Activated naive CD4-positive, alpha-beta T cell (primary cell): Measurements from ENCODE around the gene DZIP1L.

ENCODE experiments used
- DNase-seq, 4 experiments: peaks; one replicate each; lab custom pipeline; 2025; lab: John Stamatoyannopoulos, UW

Gene DZIP1L

DNA sequence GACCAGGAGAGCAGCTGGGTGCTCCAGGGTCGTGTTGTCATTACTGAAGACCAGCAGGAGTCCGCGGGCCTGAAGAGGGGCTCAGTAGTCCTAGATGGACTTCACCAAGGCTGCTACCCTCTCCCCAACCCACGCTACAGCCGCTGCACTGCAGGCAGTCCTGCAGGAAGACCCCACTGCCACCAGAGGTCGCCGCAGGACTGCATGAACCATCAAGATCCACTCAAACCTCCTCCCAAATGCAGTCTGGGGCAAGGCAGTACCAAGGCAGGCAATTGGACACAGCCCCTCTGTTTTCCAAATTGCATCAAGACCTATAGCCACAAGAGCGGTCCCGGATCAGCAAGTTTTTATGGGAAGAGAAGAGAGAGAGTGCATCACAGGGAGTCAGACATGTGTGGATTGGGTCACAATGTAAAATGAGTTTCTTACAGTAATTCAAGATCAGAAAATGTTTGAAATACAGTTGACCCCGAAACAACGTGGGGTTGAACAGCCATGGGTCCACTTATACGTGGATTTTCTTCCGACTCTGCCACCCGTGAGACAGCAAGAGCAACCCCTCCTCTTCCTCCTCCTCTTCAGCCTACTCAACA, 46.7 kb downstream of the DZIP1L start:
- peak; percentile 24 to 53 (median 47) for DNase-seq

DNA sequence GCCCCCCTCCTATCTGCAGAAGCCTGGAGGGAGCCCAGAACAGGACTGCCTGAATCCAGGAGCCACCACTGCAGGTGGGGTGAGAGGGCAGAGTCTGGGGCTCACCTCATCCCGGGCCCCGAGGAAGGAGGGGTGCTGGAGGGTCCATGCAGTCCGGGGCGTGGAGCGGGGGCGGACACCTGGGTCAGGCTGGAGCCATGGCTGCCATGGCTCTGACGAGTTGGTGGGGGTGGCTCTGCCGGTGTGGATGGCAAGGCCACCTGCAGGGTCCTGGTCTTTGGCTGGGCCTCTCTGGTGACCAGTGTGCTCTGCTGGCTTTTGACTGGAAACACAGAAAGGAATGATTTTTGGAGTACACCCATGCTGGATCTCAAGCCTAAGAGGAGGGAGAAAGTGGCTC, 47.4 kb downstream of the DZIP1L start:
- no peak for DNase-seq

DNA sequence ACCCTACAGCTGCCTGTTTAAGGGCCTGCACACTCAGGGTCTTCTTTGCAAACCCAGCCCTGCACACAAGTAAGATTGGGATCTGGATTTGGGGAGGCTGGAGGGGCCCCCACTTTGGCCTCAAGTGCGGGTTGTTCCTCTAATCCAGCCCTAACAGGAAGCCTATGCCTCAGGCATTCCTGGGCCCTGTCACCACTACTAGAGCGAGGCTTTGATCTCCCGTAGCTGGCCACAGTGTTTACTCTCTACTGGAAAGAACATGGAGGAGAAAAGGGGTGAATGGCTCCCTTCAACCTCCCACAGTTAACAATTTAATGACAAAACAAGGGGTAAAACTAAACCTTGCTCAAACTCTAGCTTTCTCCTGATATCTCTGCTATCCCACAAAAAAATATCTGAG, 48.4 kb downstream of the DZIP1L start:
- DNase-seq: no peak

DNA sequence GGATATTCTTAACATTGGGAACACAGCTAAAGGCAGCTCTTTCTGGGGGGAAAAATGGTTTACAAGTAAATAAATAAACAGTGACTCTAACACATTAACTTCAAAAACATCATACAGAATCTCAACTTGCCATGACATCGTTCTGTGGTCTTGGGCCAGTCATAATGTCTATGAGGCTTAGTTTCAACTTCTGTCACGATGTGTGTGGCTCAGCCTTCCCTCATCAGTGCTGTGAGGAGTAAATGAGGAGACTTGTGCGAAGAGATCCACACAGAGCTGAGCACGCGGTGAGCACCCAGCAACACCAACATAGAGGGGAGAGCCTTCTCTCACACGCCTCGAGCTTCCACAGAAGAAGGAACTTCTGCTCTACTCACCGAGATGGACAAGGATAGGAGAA, 49.0 kb downstream of the DZIP1L start:
- no peak for DNase-seq

DNA sequence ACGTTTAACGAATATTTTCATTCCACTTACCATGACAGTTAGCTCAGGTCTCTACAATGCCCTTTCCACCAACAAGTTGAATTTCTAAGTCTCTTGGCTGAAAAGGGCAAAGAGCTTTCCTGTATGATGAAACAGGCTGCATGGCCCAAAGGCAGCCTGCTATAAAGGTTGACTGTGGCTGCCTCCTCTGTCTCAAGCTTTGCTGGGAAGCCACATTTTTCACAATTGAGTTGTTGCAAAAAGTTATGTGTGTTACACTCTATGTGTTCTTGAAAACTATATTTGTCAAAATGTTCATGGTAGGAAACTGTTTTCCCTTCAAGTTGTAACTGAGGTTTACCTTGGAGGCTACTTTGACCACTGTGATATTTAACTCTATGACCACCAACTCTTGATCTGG, 49.5 kb downstream of the DZIP1L start:
- DNase-seq: no peak

DNA sequence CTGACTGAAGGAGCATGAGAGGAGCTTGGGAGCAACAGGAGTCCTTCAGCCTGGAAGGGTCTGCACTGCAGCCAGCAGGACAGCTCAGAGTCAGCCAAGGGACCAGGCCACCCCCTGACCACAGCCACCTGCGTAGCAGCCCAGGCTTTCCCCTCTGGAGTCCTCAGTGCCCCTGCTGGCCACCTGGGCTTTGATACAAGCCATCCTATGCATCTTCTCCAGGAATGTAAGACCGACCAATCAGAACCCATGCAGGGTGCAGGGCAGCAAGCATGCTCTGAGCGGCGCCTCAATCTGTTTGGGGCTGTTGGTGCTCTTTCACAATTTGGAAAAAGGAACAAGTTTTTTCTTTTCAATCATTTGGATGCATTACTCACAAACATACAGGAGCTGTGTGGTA, 52.0 kb downstream of the DZIP1L start:
- DNase-seq: no peak

DNA sequence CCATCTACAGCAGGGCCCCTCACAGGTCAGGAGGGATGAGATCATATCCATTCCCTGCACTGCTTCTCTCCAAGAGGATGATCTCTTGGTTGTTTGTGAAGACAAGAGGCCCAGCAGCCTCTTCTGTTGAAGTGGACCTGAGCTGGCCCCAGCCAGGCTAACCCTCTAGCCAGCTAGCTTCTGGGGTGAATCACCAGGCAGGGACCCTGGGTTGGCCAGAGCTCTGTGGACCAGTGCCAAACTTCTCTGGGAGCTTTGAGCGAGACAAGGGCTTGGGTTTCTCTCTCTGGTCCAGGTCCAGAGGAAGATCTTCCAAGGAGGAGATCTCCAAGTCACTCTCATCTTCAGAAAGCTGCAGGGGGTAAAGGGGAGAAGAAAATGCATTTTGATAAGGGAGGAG, 52.8 kb downstream of the DZIP1L start:
- DNase-seq: no peak

DNA sequence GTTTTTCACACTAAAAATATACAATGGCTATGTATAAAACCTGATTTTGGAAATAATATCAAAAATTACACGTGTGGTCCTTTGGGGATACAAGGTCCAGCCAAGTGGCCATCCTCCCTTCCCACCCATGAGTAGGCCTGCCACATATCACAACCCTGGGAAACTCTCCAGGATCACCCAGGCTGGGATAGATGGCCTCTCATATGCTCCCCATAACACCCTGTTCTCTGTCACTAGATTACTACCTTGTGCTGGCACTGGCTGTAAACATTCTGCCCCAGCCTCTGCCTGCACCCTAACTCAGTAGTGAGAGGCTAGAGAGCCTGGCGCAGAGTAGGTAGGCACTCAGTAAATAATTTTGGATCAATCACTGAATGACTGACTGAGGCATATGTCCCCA, 53.4 kb downstream of the DZIP1L start:
- DNase-seq: no peak

DNA sequence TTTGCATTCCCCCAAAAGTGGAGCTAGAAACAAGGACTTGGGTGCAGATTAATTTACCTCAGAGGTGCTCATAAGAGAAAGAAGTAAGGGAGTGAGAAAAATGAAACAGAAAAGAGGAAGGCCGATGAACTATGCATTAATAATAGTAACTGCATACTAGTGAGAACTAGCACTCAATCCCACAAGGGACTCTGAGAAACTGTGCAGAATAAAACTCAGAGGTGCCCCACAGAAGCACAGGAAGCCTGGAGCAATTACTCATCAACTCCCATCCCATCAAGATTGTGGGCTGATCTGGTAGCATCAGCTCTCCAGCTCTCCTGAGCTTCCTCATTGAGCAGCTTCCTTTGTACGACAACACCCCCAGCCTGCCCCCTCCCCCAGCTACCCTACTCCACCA, 54.6 kb downstream of the DZIP1L start:
- DNase-seq: no peak

DNA sequence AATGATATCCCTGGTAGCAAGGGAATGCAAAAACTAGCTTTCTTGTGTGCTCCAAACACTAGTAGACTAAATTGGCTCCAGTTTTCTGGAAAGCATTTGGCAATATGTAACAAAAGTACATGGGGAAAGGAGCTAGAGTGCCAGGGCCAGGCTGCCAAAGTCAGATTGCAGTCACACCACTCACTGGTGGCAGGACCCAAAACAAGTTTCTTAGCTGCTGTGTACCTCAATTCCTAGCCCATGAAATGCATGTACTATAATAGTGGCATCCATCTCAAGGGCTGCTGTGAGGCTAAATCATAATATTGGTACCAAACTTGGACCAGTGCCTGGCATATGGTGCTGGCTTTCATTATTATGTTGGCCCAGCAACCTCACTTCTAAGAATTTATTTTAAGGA, 56.1 kb downstream of the DZIP1L start:
- no peak for DNase-seq

DNA sequence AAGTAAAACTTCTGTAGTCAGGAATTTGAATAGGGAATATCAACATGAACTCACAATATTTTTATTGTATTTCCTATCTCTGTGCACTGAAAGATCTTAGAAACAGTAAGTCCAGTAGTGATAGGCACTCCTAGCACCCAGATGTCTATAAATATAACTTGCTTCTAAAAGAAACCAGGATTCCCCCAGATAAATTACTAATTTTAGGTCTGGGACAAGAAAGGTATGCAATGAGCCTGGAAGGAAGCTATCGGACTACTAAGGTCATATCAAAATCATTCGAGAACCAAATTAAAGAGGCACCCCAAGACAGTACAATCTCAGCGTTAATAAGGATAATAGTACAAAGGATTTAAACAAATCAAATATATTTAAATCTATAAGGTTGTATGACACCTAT, 58.0 kb downstream of the DZIP1L start:
- DNase-seq: no peak

DNA sequence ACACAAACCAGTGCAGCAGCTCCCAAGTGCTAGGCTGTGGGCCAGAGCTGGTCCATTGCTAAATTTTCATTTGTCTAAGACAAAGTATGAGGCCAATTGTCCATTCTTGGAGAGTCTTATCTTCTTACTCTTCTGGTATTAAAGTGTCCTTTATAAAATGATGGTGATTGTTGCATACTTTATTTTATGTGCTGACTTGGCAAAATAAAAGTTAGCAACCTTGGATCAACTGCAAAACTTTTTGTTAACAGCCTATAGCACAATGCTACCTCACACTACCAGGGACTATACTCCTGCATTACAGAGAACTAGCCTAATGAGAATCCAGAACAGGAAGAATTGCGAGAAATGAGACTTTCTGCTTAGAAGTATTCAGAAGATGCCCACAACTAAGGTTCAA, 61.4 kb downstream of the DZIP1L start:
- no peak for DNase-seq

DNA sequence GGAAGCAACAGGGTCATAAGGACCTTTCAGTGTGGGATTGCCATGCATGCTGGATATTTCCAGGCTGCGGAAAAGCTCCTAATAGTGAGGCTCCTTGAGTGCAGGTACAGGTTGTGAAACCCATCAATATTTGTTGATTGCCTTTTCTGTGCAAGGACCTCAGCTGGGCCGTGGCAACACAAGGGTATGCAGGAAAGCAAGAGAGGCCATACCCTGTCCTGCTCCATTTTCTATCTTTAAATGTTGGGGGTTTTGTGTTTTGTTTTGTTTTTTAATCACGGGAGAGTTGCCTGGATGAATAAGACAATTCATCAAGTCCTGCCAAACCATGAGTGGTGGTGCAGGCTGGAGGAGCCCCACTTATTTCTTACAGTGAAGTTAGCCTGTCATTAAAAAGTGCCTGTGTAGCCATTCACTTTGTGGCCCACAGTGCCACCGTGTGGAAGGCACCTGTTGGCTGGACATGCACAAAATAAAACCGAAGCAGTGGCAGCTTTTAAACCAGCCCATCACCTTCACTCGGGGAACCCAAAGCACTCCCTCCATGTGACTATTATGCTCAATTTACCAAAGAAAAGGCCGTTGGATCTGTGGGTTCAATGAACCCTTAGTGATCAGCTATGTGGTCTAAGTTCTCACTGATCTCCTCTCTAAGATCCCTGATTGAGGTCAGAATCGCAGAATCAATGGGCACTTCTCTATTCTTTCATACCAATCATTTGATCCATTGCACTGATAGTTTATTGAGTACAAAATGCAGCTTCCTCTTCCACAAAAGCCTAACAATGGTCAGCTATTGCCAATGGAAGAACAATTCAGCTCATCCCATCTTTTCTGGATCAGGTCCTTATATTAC, 63.2 kb downstream of the DZIP1L start:
- no peak for DNase-seq

DNA sequence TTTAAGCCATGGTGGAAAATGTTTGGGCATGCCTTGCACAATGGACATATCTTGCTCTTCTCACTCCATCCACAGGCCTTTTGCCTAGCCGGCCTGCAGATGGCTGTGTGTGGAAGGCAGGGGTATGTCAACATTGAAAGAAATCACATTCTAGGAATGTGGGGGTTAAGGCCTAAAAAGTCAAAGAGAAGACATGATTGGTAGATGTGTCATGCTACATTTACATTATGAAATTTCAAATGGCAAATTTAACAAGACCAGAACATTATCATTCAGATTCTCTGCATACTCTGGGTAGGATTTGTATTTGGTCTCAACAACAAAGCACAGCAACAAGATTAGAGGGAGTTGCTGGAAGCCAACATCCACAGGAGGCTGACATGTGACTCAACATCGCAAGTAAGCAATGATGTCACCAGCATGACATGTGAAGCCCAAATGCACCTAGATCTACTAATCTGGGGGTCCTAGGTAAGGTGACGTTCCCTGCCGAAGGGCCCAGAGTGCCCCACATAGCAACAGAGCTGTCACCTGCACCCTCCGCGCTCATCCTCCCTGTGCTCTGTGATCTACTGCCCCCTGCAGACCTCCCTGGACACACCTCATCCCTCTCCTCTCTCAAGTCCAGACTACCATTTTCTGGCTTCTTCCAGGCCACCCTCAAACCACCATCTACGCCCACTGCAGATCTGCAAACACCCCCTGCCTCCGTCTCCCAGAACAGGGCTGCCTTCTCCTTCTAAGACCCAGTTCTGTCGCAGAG, 66.1 kb downstream of the DZIP1L start:
- no peak for DNase-seq

DNA sequence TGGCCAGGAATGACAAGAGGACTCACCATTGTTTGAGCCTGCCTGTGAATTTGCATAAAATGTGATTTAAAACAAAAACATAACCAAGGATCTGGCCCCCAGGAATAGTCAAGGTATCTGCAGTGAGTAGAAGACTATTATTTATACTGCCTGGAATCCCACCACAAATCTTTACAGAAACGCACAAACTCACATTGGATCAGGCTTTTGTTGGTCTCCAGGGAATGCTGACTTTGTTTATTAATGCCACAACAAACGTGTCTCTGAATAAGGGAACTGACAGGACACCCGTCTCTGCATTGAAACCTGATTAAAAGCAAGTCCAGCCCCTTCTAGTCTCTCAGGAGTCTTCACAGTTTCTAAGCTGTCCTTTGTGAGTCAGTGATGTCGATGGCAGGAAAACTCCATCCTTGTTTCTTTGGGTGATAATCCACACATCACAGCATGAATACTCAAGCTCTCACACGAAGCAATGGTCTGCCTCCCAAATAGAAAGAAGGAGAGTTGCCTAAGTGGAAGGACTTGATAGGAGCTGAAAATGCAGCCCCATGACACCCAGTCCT, 67.7 kb downstream of the DZIP1L start:
- no peak for DNase-seq

DNA sequence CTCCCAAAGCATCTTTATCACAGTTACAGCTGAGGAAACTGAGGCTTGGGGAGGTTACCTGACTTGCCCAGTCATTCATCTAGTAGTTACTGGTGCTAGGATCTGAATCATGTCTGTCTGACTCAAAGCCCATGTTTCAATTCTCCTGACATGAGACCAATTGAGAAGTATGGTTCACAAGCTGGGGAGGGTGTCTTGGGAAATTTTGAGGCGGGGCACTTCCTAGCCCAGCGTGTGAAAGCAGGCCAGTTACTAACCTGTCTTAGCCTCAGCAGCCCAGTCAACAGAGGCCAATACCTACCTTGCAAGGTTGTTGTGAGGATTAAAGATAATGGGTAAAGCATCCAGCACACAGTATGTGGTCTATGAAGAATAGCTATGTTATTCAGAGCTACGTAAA, 68.5 kb downstream of the DZIP1L start:
- no peak for DNase-seq

DNA sequence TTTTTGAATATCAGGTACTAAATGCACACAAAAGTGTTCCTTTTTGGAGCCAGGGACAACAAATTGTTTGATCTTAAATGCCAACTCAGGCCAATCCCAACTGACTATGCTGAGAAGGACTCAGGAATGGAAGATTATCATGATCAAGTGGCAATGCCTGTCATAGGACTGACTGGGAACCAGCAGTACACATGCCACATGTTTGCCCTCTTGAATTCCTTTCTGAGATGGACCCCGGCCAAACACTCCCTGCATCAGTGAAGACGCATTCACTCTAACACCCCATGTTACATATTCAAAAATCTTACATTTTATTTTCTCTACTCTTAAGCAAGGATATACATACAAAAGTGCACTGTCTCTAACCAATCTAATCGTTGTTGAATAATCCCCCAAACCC, 69.3 kb downstream of the DZIP1L start:
- no peak for DNase-seq

DNA sequence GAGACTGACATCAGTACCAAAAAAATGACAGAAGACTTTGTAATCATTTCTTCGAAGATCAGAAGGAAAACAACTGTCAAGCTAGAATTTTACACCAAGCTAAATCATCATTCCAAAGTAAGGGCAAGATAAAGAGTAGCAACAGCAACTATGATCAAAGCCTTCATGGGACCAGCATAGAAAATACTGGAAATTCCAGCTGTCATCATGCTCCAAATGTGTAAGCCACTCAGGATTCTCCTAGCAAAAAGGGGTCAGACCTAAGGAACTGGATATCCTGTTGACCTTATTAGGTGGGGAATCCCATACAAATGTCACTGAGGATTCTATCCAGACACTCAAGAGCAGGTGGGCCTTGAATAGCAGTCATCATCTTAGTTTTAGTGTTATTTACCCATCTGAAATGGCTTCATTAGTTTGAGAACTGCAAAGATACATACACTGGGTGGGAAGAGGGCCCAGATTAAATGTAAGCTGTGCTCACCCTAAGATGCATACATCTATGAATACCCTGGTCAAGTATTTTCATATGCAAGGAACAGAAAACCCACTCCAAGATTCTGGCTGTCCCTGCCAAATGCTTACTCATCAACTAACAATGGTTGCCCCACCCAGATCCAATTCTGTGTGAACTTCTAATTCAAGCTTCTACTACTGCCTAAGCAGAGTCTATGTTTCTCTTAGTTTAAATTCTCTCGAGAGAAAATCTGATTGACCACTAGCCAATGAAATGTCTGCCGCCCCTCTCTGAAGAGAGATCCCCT, 72.0 kb downstream of the DZIP1L start:
- DNase-seq: no peak

DNA sequence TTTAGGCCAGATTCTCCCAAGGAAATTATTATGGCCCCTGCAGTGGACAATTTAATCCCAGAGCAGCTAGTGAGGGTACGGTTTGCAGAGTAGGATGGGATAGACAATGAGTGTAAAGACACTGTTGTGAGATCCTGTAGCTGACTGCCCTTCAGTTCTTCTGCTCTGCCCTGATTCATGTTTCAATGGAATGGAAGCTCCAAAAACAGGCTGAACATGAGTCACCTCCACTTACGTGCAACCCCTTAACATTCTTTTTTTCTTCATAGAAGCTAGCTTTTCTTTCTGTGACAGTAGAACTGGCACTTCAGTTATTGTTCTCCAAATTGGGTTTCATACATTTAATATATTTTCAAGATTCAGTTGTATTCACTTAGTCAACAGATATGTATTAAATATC, 73.4 kb downstream of the DZIP1L start:
- DNase-seq: no peak

DNA sequence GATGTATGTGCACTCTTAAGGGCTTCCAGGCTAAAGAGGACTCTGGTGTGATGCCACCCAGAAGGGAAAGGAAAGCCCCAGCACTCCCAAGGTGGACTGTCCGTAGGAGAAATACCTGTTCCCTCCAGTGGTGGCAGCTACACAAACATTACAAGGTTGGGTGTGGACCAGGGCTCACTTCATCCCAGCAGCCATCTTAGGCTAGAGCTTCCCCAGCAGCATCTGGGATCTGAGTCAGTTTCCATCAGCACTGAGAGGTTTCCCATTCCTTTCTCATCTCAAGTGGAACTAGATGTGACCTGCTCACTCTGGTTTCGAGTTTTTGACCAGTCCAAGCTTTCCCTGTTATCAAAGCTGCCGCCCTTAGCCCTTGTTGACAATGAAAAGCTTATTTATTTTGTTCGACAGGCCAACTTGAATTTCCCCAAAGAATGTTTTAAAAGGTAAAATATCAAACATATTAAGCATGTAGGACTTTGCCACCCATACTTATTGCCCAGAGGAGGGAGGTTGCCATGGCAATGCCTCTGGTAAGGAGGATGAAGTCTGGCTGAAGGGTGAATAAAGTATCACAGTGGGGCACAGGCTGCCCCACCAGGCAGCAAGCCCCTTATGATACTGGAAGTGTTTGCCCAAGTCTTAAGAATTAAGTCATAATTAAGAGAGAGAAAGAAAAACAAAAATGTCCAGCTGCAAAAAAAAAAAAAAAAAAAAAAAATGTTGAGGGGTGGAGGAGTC, 76.5 kb downstream of the DZIP1L start:
- DNase-seq: no peak

DNA sequence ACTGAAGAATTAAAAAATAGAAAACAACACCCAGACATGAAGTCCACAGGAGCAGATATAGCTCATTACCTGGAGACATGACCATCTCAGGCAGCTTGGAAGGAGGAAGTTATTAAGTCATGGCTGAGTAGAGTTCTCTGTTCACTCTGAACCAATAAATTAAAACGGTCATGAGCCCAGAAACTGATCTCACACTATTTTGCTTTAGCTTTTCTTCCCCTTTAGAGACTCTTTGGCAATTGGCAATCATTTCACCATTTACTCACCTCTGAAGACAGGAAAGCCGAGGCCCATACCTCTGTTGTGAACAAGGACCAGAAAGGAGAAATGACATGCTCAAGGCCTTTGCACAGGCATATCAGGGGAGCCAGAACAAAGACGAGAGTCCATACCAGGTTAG, 78.8 kb downstream of the DZIP1L start:
- no peak for DNase-seq
